Lower leg skin (tissue), 4 donors: Measurements from ENCODE around the gene SMPX. TPM values are rescaled to one million over a fixed set of nuclear protein-coding genes. Genes with fewer than 3 reads are reported as not detected.

Experiments used
- DNase-seq, 2 donors: peaks; one replicate each; pipeline ENCODE4 v3.0.0-alpha.2; 2019; ENCODE audit warnings: low spot score in 2 of 2
- H3K4me3 ChIP-seq: fragments of 200-600 bp; sonication (generic); 2 replicates; pipeline ENCODE4 v1.5.1; 2017; ENCODE audit warnings: mild to moderate bottlenecking, low read depth; ENCODE audit not compliant: poor library complexity, severe bottlenecking
- POLR2A ChIP-seq, 2 donors: fragments of 450-650 bp; IDR thresholded peaks; one replicate each; pipeline ENCODE4 v1.6.1; 2016 to 2017; ENCODE audit warnings: antibody characterized with exemption in 2 of 2, mild to moderate bottlenecking in 1 of 2, moderate library complexity in 1 of 2
- WGBS, 2 donors: methylation state at CpG; one replicate each; pipeline ENCODE4 v1.1.5; 2018; 5-methylcytosine and 5-hydroxymethylcytosine counted together
- intact Hi-C: fragments of 100-400 bp; cut with DNase I; formaldehyde crosslinking; loops from one replicate; pipeline ENCODE4 v1.15.0; 2023; ENCODE audit warnings: low total_unique reads
- total RNA-seq, 4 donors: library from RNA; depleted of rRNA; stranded (reverse); fragments of >200 nt; gene quantifications; one replicate each; pipeline ENCODE4 v1.1.0, GENCODE V29; 2016
- TF ChIP-seq, protein P1 (sequence below), 3 donors: fragments of 450-650 bp; IDR thresholded peaks; one replicate each; pipeline ENCODE4 v1.5.1; 2016; ENCODE audit warnings: antibody characterized with exemption in 3 of 3, mild to moderate bottlenecking in 3 of 3, moderate library complexity in 2 of 3

Gene SMPX
- total RNA-seq, result not detected

DNA sequence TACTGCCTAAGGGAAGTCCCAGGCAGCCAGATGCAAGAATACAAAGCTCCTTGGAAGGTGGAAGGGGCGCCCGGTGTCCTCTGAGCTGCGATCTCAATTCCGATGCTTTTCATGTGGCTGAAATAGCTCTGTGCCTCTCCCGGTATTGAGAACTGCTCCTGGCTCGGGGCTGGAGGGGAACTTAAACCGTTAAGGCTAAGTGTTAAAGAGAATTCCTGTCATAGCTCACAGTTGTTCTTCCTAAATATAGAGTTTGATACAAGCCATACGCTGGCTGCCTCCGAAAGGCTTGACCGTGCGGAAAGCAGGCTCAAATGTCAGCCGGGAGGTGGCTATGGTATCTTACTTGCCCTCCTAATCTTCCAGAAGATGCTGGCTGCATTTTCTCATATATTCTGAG lies at the start of gene SMPX:
Gene SMPX (minus strand): TSS at position 157 of the 400 bp plus-strand sequence. CDS start 3,826 bp downstream, outside the sequence.
- intact Hi-C loops, result no loop called here
- DNase-seq, result no peak
- no peak within 1 kb of the TSS for H3K4me3 ChIP-seq
- no peak for TF ChIP-seq POLR2A (IDR thresholded peaks at IDR 0.05)
- TF ChIP-seq, protein P1, sequence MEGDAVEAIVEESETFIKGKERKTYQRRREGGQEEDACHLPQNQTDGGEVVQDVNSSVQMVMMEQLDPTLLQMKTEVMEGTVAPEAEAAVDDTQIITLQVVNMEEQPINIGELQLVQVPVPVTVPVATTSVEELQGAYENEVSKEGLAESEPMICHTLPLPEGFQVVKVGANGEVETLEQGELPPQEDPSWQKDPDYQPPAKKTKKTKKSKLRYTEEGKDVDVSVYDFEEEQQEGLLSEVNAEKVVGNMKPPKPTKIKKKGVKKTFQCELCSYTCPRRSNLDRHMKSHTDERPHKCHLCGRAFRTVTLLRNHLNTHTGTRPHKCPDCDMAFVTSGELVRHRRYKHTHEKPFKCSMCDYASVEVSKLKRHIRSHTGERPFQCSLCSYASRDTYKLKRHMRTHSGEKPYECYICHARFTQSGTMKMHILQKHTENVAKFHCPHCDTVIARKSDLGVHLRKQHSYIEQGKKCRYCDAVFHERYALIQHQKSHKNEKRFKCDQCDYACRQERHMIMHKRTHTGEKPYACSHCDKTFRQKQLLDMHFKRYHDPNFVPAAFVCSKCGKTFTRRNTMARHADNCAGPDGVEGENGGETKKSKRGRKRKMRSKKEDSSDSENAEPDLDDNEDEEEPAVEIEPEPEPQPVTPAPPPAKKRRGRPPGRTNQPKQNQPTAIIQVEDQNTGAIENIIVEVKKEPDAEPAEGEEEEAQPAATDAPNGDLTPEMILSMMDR (IDR thresholded peaks at IDR 0.05), result no peak
- WGBS, 2 donors, result 72% methylated on average over 12 of the region's 12 CpGs

- DNase-seq, result no peak
- H3K4me3 ChIP-seq, result no peak overlapping the region
- intact Hi-C loops, result no loop called here
- TF ChIP-seq, protein P1 (IDR thresholded peaks at IDR 0.05), result no peak
- TF ChIP-seq POLR2A (IDR thresholded peaks at IDR 0.05), result no peak
Measured at GRCh38 chrX:21806691-21807090, 48.8 kb upstream of the SMPX start.

DNA sequence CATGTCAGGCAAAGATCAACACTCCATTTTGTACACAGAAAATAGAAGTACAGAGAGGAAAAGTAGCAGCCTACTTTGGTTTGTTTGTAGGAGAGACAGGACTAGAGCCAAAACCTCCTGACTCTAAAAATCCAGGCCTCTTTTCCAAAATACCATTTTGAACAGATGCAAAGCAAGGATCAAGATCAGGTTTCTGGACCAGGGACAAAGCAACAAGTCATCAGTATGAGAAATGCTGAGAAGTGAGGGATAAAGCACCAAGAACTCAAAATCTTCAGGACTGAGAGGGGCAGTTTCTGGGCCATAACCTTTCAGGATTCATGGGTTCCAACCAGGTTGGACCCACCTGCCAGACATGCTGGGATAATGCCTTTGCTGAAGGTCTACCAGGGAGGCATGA lies 44.9 kb upstream of the SMPX start:
- DNase-seq, result no peak
- TF ChIP-seq POLR2A (IDR thresholded peaks at IDR 0.05), result no peak
- TF ChIP-seq, protein P1 (IDR thresholded peaks at IDR 0.05), result no peak
- intact Hi-C loops, result no loop called here

GRCh38 chrX:21802054-21802670 lies 44.2 kb upstream of the SMPX start:
- intact Hi-C loops, result no loop called here
- WGBS, 2 donors, result 56 to 59% methylated on average over 7 of the region's 7 CpGs
- no peak overlapping the region for H3K4me3 ChIP-seq
- TF ChIP-seq, protein P1 (IDR thresholded peaks at IDR 0.05), result no peak
- DNase-seq, result no peak

More for the DNA sequence above, 44.9 kb upstream of the SMPX start:
- H3K4me3 ChIP-seq, result no peak overlapping the region

DNA sequence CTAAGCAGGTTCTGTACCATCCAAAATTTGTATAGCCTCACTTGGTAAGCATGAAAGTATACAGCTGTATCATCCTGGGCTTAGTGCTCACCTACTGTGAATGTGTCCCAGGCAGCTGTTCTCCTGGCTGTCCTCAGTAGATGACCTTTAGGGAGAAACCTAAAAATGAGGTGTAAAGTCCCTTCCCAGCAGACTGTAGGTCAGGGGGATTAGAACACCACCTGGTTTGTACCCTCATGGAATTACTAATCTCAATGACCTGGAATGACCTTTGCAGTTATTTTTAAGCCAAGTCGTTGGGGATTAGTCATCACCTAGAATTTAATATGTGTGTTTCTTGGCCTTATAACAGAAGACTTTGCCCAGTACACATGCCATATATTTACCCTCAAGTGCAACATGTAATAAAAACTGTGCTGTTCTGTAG lies 42.4 kb upstream of the SMPX start:
- 3 to 10% methylated on average over 1 of the region's 1 CpG for WGBS, 2 donors
- TF ChIP-seq POLR2A (IDR thresholded peaks at IDR 0.05), result no peak
- TF ChIP-seq, protein P1 (IDR thresholded peaks at IDR 0.05), result no peak
- no peak overlapping the region for H3K4me3 ChIP-seq
- no peak for DNase-seq
- intact Hi-C loops, result no loop called here

GRCh38 chrX:21799767-21800166 lies 41.9 kb upstream of the SMPX start:
- 67 to 82% methylated on average over 6 of the region's 6 CpGs for WGBS, 2 donors
- TF ChIP-seq, protein P1 (IDR thresholded peaks at IDR 0.05), result no peak
- no peak for TF ChIP-seq POLR2A (IDR thresholded peaks at IDR 0.05)
- H3K4me3 ChIP-seq, result no peak overlapping the region
- intact Hi-C loops, result no loop called here
- DNase-seq, result no peak
